H1 (cell line): ENCODE measurements around the gene NCAM1. TPM values are rescaled to one million over a fixed set of nuclear protein-coding genes. Genes with fewer than 3 reads are reported as not detected.

Experiments
- CTCF ChIA-PET: fragments of 300-600 bp; sonication (Branson Sonifier 250); formaldehyde crosslinking; loops from one replicate; lab custom pipeline; 2021; ENCODE audit not compliant: partially characterized antibody; lab: Charles Lee
- POLR2A ChIA-PET: fragments of 300-600 bp; sonication (Branson Sonifier 250); formaldehyde crosslinking; loops from one replicate; lab custom pipeline; 2021; ENCODE audit warnings: inconsistent platforms; ENCODE audit not compliant: partially characterized antibody; lab: Charles Lee
- DNase-seq, 2 experiments: peaks; one replicate each; pipeline versions ENCODE4 v3.0.0 to v3.0.0-alpha.2; 2010 to 2022; ENCODE audit warnings: low spot score in 2 of 2, low read depth in 1 of 2, mixed read lengths in 1 of 2
- FAIRE-seq: peaks from 2 replicates; lab custom pipeline; 2011; peaks lifted over from hg19 to GRCh38; lab: Jason Lieb, UNC
- H2AFZ ChIP-seq: 2 replicates; pipeline ENCODE4 v1.8.1; 2012; ENCODE audit warnings: low read length, inconsistent platforms
- H2AK5ac ChIP-seq: 2 replicates; pipeline ENCODE4 v1.6.1; 2013; ENCODE audit warnings: low read depth, low read length
- H2BK120ac ChIP-seq: replicated peaks from 2 replicates; pipeline ENCODE3; 2013; ENCODE audit warnings: low read depth, low read length, inconsistent platforms
- H2BK12ac ChIP-seq: 2 replicates; pipeline ENCODE4 v1.6.1; 2013; ENCODE audit warnings: low read depth, low read length
- H2BK15ac ChIP-seq: 2 replicates; pipeline ENCODE4 v1.6.1; 2013; ENCODE audit warnings: low read length
- H2BK20ac ChIP-seq: 2 replicates; pipeline ENCODE4 v1.6.1; 2013; ENCODE audit warnings: low read length
- H2BK5ac ChIP-seq: 2 replicates; pipeline ENCODE4 v1.6.1; 2013; ENCODE audit warnings: low read depth, low read length
- H3K14ac ChIP-seq: 2 replicates; pipeline ENCODE4 v1.6.1; 2013; ENCODE audit warnings: inconsistent platforms; ENCODE audit not compliant: insufficient read length
- H3K18ac ChIP-seq: 2 replicates; pipeline ENCODE4 v1.6.1; 2013; ENCODE audit warnings: low read length; ENCODE audit errors: extremely low read depth
- H3K23ac ChIP-seq: 2 replicates; pipeline ENCODE4 v1.6.1; 2013; ENCODE audit warnings: inconsistent platforms; ENCODE audit not compliant: insufficient read length
- H3K23me2 ChIP-seq: 2 replicates; pipeline ENCODE4 v1.6.1; 2013; ENCODE audit warnings: low read depth, low read length
- H3K27ac ChIP-seq: 2 replicates; pipeline ENCODE4 v1.6.1; 2011; ENCODE audit warnings: low read depth, low read length, inconsistent platforms
- H3K27me3 ChIP-seq, 4 experiments: replicated peaks in 1 of 4; 1 replicate in 1 of 4; 2 replicates in 3 of 4; pipeline versions ENCODE4 v1.6.1 to v1.8.1; 2011 to 2013; ENCODE audit warnings: low read length in 3 of 4, mild to moderate bottlenecking in 3 of 4, inconsistent platforms in 2 of 4, mixed read lengths in 2 of 4, moderate library complexity in 1 of 4; ENCODE audit not compliant: control insufficient read depth in 3 of 4, insufficient read depth in 3 of 4; ENCODE audit errors: extremely low read depth in 1 of 4
- H3K36me3 ChIP-seq, 4 experiments: 2 replicates each; pipeline versions ENCODE4 v1.6.1 to v1.8.1; 2011 to 2013; ENCODE audit warnings: mild to moderate bottlenecking in 4 of 4, low read length in 3 of 4, moderate library complexity in 2 of 4, control low read depth in 1 of 4, inconsistent platforms in 1 of 4; ENCODE audit not compliant: insufficient read depth in 4 of 4, control insufficient read depth in 2 of 4
- H3K4ac ChIP-seq: replicated peaks from 2 replicates; pipeline ENCODE3; 2013; ENCODE audit warnings: low read length, low read depth, mixed read lengths, inconsistent platforms; ENCODE audit not compliant: insufficient read length
- H3K4me1 ChIP-seq, 4 experiments: replicated peaks in 1 of 4; 1 replicate in 1 of 4; 2 replicates in 3 of 4; pipeline versions ENCODE4 v1.6.1 to v1.8.1; 2011 to 2013; ENCODE audit warnings: low read length in 3 of 4, inconsistent platforms in 2 of 4, mixed read lengths in 1 of 4; ENCODE audit not compliant: insufficient read depth in 4 of 4, control insufficient read depth in 3 of 4
- H3K4me2 ChIP-seq, 2 experiments: 2 replicates each; pipeline versions ENCODE4 v1.6.1 to v1.8.1; 2011 to 2013; ENCODE audit warnings: low read depth in 2 of 2, low read length in 2 of 2, control low read depth in 1 of 2, inconsistent platforms in 1 of 2, mild to moderate bottlenecking in 1 of 2; ENCODE audit not compliant: insufficient read depth in 1 of 2
- H3K4me3 ChIP-seq, 4 experiments: fragments of 200-600, 300-600 bp in 1 of 4; sonication (generic), shearing (Covaris generic), sonication (Bioruptor Twin) in 1 of 4; 2 replicates each; pipeline versions ENCODE4 v1.5.1 to v1.8.1; 2011 to 2016; ENCODE audit warnings: low read length in 4 of 4, low read depth in 3 of 4, control low read depth in 2 of 4, inconsistent platforms in 2 of 4, mild to moderate bottlenecking in 2 of 4, mixed read lengths in 1 of 4, moderate library complexity in 1 of 4; ENCODE audit not compliant: insufficient read depth in 2 of 4; ENCODE audit errors: extremely low read depth in 1 of 4
- H3K56ac ChIP-seq: replicated peaks from 2 replicates; pipeline ENCODE3; 2013; ENCODE audit warnings: low read depth, mild to moderate bottlenecking, mixed read lengths, low read length, inconsistent platforms; ENCODE audit not compliant: insufficient read length
- H3K79me1 ChIP-seq: 2 replicates; pipeline ENCODE4 v1.6.1; 2013; ENCODE audit warnings: low read depth, low read length, control low read depth
- H3K79me2 ChIP-seq, 2 experiments: 2 replicates each; pipeline versions ENCODE4 v1.6.1 to v1.8.1; 2012 to 2013; ENCODE audit warnings: low read length in 2 of 2, mild to moderate bottlenecking in 2 of 2, inconsistent platforms in 1 of 2; ENCODE audit not compliant: insufficient read depth in 2 of 2, control insufficient read depth in 1 of 2
- H3K9ac ChIP-seq, 4 experiments: replicated peaks in 1 of 4; 1 replicate in 1 of 4; 2 replicates in 3 of 4; pipeline versions ENCODE4 v1.6.1 to v1.8.1; 2011 to 2013; ENCODE audit warnings: low read depth in 3 of 4, low read length in 3 of 4, control low read depth in 2 of 4, mild to moderate bottlenecking in 2 of 4, moderate library complexity in 2 of 4, inconsistent platforms in 1 of 4; ENCODE audit errors: extremely low read depth in 1 of 4
- H3K9me3 ChIP-seq, 2 experiments: 2 replicates each; pipeline versions ENCODE4 v1.6.1 to v1.8.1; 2012 to 2013; ENCODE audit warnings: mild to moderate bottlenecking in 2 of 2, moderate library complexity in 2 of 2, control low read depth in 1 of 2, inconsistent platforms in 1 of 2, low read depth in 1 of 2, low read length in 1 of 2, mixed read lengths in 1 of 2; ENCODE audit not compliant: insufficient read depth in 2 of 2
- H4K20me1 ChIP-seq, 2 experiments: replicated peaks in 1 of 2; 2 replicates each; pipeline versions ENCODE3 to v1.8.1; 2011 to 2013; ENCODE audit warnings: inconsistent platforms in 2 of 2, low read length in 2 of 2, mild to moderate bottlenecking in 1 of 2; ENCODE audit not compliant: insufficient read depth in 2 of 2, control insufficient read depth in 1 of 2
- H4K5ac ChIP-seq: 2 replicates; pipeline ENCODE4 v1.6.1; 2013; ENCODE audit warnings: low read length, low read depth, mixed read lengths, inconsistent platforms; ENCODE audit not compliant: insufficient read length
- H4K8ac ChIP-seq: 2 replicates; pipeline ENCODE4 v1.8.0; 2013; ENCODE audit warnings: mild to moderate bottlenecking, moderate library complexity, low read length, inconsistent platforms; ENCODE audit not compliant: insufficient read depth; ENCODE audit errors: extremely low read depth
- H4K91ac ChIP-seq: replicated peaks from 2 replicates; pipeline ENCODE3; 2013; ENCODE audit warnings: low read length, mixed read lengths, inconsistent platforms; ENCODE audit not compliant: insufficient read length
- ZNF274 ChIP-seq: IDR thresholded peaks from 2 replicates; pipeline ENCODE4 v1.7.0; 2012; ENCODE audit warnings: low read length, borderline replicate concordance; ENCODE audit errors: extremely low read depth
- WGBS, 2 experiments: shearing (Covaris generic) in 1 of 2; methylation state at CpG; one replicate each; pipeline versions ENCODE4 v1.1.6 to v1.1.7; 2013 to 2015; ENCODE audit warnings: low lambda C conversion rate in 2 of 2, mixed read lengths in 2 of 2, inconsistent platforms in 1 of 2, low coverage in 1 of 2, missing lambda C conversion rate in 1 of 2; ENCODE audit not compliant: insufficient replicate concordance in 2 of 2, insufficient coverage in 1 of 2, insufficient read length in 1 of 2; ENCODE audit errors: extremely low coverage in 1 of 2, missing lambda C conversion rate in 1 of 2; 5-methylcytosine and 5-hydroxymethylcytosine counted together
- polyA plus RNA-seq, 7 experiments: library from polyadenylated mRNA; depleted of rRNA in 3 of 7; stranded (reverse) in 5 of 7; unstranded in 2 of 7; fragments of >200 nt in 5 of 7; fragments of 200-250 nt in 2 of 7; gene quantifications; 1 replicate in 5 of 7; 2 replicates in 1 of 7; 4 replicates in 1 of 7; pipeline versions ENCODE4 v1.2.1 to v1.2.3, GENCODE V29; 2011 to 2013; ENCODE audit warnings: missing spikeins in 2 of 7, mixed read lengths in 2 of 7
- total RNA-seq: library from RNA; stranded (reverse); fragmentation: NEBNext Ultra II Directional; extraction: Animal tissue kit (Norgen Biotek cat#: 25700); gene quantifications from 2 replicates; pipeline ENCODE4 v1.2.1, GENCODE V29; 2021
- TF ChIP-seq, protein P1 (sequence below): IDR thresholded peaks from 2 replicates; pipeline ENCODE4 v1.6.1; 2012; ENCODE audit warnings: inconsistent platforms

NCAM1 gene
- total and polyA plus RNA-seq, 2 of the 8 experiments (the other 6 are each of a cell fraction or from before 2014, with no cell fraction given), result 3.1 to 4.3 TPM

DNA sequence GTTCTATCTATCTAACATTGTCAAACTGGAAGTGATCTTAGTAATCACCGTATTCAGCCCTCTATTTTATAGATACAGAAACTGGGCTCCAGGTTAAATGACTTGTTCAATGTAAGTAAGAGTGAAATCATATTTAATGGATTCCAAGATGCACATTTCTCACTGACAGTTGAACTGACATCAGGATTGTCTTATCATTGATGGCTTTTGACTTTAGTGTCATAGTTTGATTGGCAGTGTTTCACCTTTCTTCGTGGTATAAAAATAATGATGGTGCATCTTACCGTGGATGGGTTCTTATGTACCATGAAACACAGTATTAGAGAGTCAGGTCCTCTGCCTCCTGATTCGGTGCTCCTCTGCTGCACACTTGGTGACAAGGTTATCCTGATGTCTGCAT, 123.1 kb downstream of the NCAM1 start:
- Histone ChIP-seq H3K4me3 (no peak overlapping the region), H3K9me3 (no peaks in the 10 kb centered on the region), H3K23me2 (no peaks in the 10 kb centered on the region), H3K27me3 (peaks cover 0 to 5% (median 1%) of the 10 kb centered on the region in 4 experiments; a peak in 4 of 7 replicates), H2BK120ac (no peak overlapping the region), H4K8ac (no peak overlapping the region), H2BK20ac (no peak overlapping the region), H3K27ac (no peak overlapping the region), H4K20me1 (peaks cover 0 to 2% of the 10 kb centered on the region in 2 experiments), H4K5ac (no peak overlapping the region), H3K4me1 (peaks cover 0 to 9% (median 1%) of the 10 kb centered on the region in 4 experiments; a peak in 3 of 7 replicates), H3K4me2 (no peak overlapping the region), H3K9ac (no peak overlapping the region), H3K18ac (no peak overlapping the region), H3K36me3 (no peaks in the 10 kb centered on the region), H2AFZ (no peak overlapping the region), H3K14ac (no peak overlapping the region), H3K79me2 (no peaks in the 10 kb centered on the region), H2BK5ac (no peak overlapping the region), H3K79me1 (no peaks in the 10 kb centered on the region), H3K23ac (no peak overlapping the region), H4K91ac (no peak overlapping the region), H2AK5ac (no peak overlapping the region), H2BK12ac (no peak overlapping the region), H2BK15ac (no peak overlapping the region), H3K4ac (no peak overlapping the region), H3K56ac (no peak overlapping the region)
- DNase-seq (no peak), FAIRE-seq (no peak)
- CTCF ChIA-PET, result no interaction called here
- 90% methylated on average over 4 of the region's 4 CpGs; no CpG with 5 or more reads in 1 of the 2 experiments for WGBS, 2 experiments
- POLR2A ChIA-PET, result no interaction called here
- TF ChIP-seq, protein P1, sequence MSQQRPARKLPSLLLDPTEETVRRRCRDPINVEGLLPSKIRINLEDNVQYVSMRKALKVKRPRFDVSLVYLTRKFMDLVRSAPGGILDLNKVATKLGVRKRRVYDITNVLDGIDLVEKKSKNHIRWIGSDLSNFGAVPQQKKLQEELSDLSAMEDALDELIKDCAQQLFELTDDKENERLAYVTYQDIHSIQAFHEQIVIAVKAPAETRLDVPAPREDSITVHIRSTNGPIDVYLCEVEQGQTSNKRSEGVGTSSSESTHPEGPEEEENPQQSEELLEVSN, result no peak
- no peak for TF ChIP-seq ZNF274
